ENCODE data around the gene SDR9C7. TPM values are rescaled to one million over a fixed set of nuclear protein-coding genes. Genes with fewer than 3 reads are reported as not detected.
A peak's percentile ranks its signal among the peaks of the same experiment; 100 is the strongest.
"Not testable (repeated sequence)": the region's sequence is repeated elsewhere in the genome, so short reads cannot be mapped to it uniquely, and the experiment has no call there.

The SDR9C7 gene
- polyA plus RNA-seq, 2 of the 4 experiments (the other 2 are of a cell fraction) = not detected

DNA sequence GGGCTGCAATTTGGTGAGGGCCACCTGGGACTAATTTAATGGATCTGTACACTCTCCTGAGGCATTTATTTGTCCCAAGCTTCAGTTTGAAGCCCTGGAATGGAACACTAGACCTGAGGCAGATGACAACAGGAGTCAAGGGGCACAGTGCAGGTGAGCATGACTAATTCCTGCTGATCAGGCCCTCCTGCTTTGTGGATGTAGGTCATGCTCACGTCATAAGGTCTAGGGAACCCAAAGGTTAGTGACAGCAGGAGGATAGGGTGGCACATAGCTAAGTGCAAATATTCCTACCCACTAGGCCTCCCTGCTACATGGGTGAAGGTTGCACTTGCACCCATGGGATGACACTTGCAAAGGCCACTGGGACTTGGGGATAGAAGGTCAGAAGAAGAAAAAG is 30.8 kb downstream of the SDR9C7 start (continued):
- TF ChIP-seq, protein P1, sequence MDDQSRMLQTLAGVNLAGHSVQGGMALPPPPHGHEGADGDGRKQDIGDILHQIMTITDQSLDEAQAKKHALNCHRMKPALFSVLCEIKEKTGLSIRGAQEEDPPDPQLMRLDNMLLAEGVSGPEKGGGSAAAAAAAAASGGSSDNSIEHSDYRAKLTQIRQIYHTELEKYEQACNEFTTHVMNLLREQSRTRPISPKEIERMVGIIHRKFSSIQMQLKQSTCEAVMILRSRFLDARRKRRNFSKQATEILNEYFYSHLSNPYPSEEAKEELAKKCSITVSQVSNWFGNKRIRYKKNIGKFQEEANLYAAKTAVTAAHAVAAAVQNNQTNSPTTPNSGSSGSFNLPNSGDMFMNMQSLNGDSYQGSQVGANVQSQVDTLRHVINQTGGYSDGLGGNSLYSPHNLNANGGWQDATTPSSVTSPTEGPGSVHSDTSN (IDR thresholded peaks at IDR 0.05) = no peak
- TF ChIP-seq, protein P2, sequence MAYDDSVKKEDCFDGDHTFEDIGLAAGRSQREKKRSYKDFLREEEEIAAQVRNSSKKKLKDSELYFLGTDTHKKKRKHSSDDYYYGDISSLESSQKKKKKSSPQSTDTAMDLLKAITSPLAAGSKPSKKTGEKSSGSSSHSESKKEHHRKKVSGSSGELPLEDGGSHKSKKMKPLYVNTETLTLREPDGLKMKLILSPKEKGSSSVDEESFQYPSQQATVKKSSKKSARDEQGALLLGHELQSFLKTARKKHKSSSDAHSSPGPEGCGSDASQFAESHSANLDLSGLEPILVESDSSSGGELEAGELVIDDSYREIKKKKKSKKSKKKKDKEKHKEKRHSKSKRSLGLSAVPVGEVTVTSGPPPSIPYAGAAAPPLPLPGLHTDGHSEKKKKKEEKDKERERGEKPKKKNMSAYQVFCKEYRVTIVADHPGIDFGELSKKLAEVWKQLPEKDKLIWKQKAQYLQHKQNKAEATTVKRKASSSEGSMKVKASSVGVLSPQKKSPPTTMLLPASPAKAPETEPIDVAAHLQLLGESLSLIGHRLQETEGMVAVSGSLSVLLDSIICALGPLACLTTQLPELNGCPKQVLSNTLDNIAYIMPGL (CRISPR knock-in tag; IDR thresholded peaks at IDR 0.05; ENCODE audit: borderline replicate concordance) = no peak
- TF ChIP-seq, protein P3, sequence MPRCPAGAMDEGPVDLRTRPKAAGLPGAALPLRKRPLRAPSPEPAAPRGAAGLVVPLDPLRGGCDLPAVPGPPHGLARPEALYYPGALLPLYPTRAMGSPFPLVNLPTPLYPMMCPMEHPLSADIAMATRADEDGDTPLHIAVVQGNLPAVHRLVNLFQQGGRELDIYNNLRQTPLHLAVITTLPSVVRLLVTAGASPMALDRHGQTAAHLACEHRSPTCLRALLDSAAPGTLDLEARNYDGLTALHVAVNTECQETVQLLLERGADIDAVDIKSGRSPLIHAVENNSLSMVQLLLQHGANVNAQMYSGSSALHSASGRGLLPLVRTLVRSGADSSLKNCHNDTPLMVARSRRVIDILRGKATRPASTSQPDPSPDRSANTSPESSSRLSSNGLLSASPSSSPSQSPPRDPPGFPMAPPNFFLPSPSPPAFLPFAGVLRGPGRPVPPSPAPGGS (IDR thresholded peaks at IDR 0.05) = no peak
- TF ChIP-seq CBX2 (IDR thresholded peaks at IDR 0.05; ENCODE audit: borderline replicate concordance, low read depth) (no peak), MYC (IDR thresholded peaks at IDR 0.05; ENCODE audit: borderline replicate concordance, low read length) (no peak)

DNA sequence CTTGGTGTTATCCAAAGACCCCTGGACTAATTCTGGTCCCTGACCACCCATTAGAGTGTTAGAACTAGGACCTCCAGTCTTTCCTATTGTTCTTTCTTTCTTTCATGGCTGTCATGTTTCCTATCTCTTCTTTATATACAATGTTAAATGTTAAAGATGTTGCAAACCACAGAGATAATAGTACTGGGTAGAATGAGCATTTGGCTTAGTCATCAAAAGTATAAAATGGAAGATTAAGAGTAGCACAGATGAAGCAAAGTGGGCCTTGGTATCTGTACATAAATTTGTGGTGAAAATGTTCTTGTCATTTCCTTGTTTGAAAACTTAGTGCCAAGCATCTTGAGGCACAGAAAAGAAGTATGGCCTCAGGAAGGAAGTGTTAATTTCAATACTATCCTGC is 32.9 kb downstream of the SDR9C7 start:
- FAIRE-seq; ATAC-seq; H3K4me2 ChIP-seq; H3K4me3 ChIP-seq; H3K9me3 ChIP-seq; POLR2A ChIA-PET; DNase-seq (ENCODE audit: low read depth in 1 of 2, low spot score in 1 of 2): not testable (repeated sequence)
- CTCF ChIA-PET = interaction anchor here (1.3 to 1.4 kb wide), 2 partner anchors 8 to 16 kb away, joined by 3 to 4 read pairs; no protein-coding TSS in a partner anchor
- peak; percentile 59 for TF ChIP-seq MAFK (IDR thresholded peaks at IDR 0.05; ENCODE audit: partially characterized antibody)
- H3K4me1 ChIP-seq = peaks cover 16% of the 10 kb centered on the region
- H3K27ac ChIP-seq = peak overlapping the region in 1 of 2 experiments; percentile 36; a peak in 2 of 6 replicates

DNA sequence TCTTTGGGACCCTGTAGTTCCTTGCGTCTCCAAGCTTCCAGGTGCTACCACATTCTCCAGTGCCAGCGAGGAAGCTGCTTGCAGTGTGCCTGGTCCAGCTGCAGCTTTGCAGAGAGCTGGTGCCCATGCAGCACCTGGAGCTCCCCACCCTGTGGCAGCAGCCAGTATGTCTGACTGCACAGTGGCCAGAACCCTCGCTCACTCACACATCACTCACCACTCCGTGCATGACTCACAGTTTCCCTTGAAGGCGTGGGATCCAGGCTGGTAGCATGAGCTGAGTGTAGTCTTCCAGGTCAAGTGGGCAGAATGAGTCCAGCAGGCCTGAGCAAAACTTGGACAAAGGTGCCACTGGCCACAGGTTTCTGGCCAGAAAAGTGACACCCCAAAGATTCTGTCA is 33.6 kb downstream of the SDR9C7 start:
- POLR2A ChIA-PET = interaction anchor here (0.9 kb wide), 1 partner anchor 40 kb away, joined by 3 read pairs; no protein-coding TSS in a partner anchor
- CTCF ChIA-PET = interaction anchor here (0.7 to 1.4 kb wide), 9 partner anchors 9 to 162 kb away, joined by 3 to 4 read pairs (median 3); no protein-coding TSS in a partner anchor
- 26% methylated on average over 5 of the region's 5 CpGs for WGBS (ENCODE audit: missing lambda C conversion rate)
- Histone ChIP-seq H3K27ac (peak overlapping the region in 1 of 2 experiments; percentile 36; a peak in 2 of 6 replicates), H3K4me3 (no peak overlapping the region), H3K4me2 (peak overlapping the region; percentile 14; the same call in 1 of the 3 replicates), H3K9me3 (no peaks in the 10 kb centered on the region), H3K4me1 (peaks cover 16% of the 10 kb centered on the region)
- peak; percentile 66 to 79 for DNase-seq (ENCODE audit: low read depth in 1 of 2, low spot score in 1 of 2)
- no peak for FAIRE-seq
- ATAC-seq = peak; percentile 96 to 100
- TF ChIP-seq SMC3 (IDR thresholded peaks at IDR 0.05) (no peak; the same call in 2 of the 3 replicates), RCOR1 (IDR thresholded peaks at IDR 0.05; ENCODE audit: low read depth, low read length) (no peak), CEBPB (IDR thresholded peaks at IDR 0.05) (no peak), JUNB (IDR thresholded peaks at IDR 0.05) (peak; percentile 29; the same call in 1 of the 2 replicates), TP53 (CRISPR knock-in tag; IDR thresholded peaks at IDR 0.05) (no peak), CHD4 (IDR thresholded peaks at IDR 0.05; ENCODE audit: borderline replicate concordance) (no peak), PHF8 (IDR thresholded peaks at IDR 0.05; ENCODE audit: borderline replicate concordance, low read depth) (no peak), EHF (CRISPR knock-in tag; IDR thresholded peaks at IDR 0.05) (no peak), CBX8 (IDR thresholded peaks at IDR 0.05) (no peak), HEYL (CRISPR knock-in tag; IDR thresholded peaks at IDR 0.05) (no peak), FOSL2 (IDR thresholded peaks at IDR 0.05) (peak; percentile 38; the same call in 1 of the 2 replicates), FOSL2 (CRISPR knock-in tag; IDR thresholded peaks at IDR 0.05) (peak; percentile 71), MYC (IDR thresholded peaks at IDR 0.05; ENCODE audit: borderline replicate concordance, low read length) (no peak), RNF2 (IDR thresholded peaks at IDR 0.05; ENCODE audit: borderline replicate concordance, low read depth) (no peak), EP300 (IDR thresholded peaks at IDR 0.05) (no peak), HOXA7 (CRISPR knock-in tag; IDR thresholded peaks at IDR 0.05) (no peak)
- TF ChIP-seq, protein P4, sequence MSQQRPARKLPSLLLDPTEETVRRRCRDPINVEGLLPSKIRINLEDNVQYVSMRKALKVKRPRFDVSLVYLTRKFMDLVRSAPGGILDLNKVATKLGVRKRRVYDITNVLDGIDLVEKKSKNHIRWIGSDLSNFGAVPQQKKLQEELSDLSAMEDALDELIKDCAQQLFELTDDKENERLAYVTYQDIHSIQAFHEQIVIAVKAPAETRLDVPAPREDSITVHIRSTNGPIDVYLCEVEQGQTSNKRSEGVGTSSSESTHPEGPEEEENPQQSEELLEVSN (IDR thresholded peaks at IDR 0.05; ENCODE audit: borderline replicate concordance, low read depth) = peak; percentile 61; the same call in 1 of the 2 replicates
- TF ChIP-seq, protein P5, sequence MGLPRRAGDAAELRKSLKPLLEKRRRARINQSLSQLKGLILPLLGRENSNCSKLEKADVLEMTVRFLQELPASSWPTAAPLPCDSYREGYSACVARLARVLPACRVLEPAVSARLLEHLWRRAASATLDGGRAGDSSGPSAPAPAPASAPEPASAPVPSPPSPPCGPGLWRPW (IDR thresholded peaks at IDR 0.05) = no peak
- TF ChIP-seq, protein P6, sequence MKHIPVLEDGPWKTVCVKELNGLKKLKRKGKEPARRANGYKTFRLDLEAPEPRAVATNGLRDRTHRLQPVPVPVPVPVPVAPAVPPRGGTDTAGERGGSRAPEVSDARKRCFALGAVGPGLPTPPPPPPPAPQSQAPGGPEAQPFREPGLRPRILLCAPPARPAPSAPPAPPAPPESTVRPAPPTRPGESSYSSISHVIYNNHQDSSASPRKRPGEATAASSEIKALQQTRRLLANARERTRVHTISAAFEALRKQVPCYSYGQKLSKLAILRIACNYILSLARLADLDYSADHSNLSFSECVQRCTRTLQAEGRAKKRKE (CRISPR knock-in tag; IDR thresholded peaks at IDR 0.05; ENCODE audit: low read depth) = no peak
- TF ChIP-seq, protein P3 (IDR thresholded peaks at IDR 0.05) = no peak
- TF ChIP-seq, protein P7, sequence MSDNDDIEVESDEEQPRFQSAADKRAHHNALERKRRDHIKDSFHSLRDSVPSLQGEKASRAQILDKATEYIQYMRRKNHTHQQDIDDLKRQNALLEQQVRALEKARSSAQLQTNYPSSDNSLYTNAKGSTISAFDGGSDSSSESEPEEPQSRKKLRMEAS (IDR thresholded peaks at IDR 0.05) = peak; percentile 89
- TF ChIP-seq, protein P8, sequence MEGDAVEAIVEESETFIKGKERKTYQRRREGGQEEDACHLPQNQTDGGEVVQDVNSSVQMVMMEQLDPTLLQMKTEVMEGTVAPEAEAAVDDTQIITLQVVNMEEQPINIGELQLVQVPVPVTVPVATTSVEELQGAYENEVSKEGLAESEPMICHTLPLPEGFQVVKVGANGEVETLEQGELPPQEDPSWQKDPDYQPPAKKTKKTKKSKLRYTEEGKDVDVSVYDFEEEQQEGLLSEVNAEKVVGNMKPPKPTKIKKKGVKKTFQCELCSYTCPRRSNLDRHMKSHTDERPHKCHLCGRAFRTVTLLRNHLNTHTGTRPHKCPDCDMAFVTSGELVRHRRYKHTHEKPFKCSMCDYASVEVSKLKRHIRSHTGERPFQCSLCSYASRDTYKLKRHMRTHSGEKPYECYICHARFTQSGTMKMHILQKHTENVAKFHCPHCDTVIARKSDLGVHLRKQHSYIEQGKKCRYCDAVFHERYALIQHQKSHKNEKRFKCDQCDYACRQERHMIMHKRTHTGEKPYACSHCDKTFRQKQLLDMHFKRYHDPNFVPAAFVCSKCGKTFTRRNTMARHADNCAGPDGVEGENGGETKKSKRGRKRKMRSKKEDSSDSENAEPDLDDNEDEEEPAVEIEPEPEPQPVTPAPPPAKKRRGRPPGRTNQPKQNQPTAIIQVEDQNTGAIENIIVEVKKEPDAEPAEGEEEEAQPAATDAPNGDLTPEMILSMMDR (IDR thresholded peaks at IDR 0.05) = no peak

All from A549 (cell line).